ENCODE data around the gene MRPL4. TPM values are rescaled to one million over a fixed set of nuclear protein-coding genes. Genes with fewer than 3 reads are reported as not detected.

Gene MRPL4
- total and polyA plus RNA-seq, 2 experiments from 2014 or later: 92.0 to 171 TPM

DNA sequence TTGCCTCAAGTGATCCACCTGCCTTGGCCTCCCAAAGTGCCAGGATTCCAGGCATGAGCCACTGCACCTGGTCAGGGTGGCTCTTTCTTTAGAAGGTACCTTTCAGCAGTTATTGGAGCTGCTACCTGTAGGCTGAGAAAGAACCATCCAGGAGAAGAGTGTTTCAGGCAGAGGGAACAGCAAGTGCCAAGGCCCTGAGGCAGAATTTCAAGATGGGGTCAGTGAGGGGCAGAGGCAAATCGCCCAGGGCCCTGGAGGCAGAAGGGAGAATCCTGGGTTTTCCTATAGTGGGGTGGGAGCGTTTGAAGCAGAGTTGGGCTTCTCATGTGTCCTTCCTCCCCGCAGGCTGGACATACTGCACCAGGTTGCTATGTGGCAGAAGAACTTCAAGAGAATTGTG is 2.2 kb downstream of the MRPL4 start (continued):
- TF ChIP-seq ZNF331 (CRISPR knock-in tag; IDR thresholded peaks at IDR 0.05; ENCODE audit: low read depth) (no peak), POLR2AphosphoS5 (IDR thresholded peaks at IDR 0.05; ENCODE audit: low read depth) (no peak)
- TF ChIP-seq, protein P1, sequence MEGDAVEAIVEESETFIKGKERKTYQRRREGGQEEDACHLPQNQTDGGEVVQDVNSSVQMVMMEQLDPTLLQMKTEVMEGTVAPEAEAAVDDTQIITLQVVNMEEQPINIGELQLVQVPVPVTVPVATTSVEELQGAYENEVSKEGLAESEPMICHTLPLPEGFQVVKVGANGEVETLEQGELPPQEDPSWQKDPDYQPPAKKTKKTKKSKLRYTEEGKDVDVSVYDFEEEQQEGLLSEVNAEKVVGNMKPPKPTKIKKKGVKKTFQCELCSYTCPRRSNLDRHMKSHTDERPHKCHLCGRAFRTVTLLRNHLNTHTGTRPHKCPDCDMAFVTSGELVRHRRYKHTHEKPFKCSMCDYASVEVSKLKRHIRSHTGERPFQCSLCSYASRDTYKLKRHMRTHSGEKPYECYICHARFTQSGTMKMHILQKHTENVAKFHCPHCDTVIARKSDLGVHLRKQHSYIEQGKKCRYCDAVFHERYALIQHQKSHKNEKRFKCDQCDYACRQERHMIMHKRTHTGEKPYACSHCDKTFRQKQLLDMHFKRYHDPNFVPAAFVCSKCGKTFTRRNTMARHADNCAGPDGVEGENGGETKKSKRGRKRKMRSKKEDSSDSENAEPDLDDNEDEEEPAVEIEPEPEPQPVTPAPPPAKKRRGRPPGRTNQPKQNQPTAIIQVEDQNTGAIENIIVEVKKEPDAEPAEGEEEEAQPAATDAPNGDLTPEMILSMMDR (conservative IDR thresholded peaks at IDR 0.05; ENCODE audit: low read depth in 2 of 2): no peak
- TF ChIP-seq, protein P2, sequence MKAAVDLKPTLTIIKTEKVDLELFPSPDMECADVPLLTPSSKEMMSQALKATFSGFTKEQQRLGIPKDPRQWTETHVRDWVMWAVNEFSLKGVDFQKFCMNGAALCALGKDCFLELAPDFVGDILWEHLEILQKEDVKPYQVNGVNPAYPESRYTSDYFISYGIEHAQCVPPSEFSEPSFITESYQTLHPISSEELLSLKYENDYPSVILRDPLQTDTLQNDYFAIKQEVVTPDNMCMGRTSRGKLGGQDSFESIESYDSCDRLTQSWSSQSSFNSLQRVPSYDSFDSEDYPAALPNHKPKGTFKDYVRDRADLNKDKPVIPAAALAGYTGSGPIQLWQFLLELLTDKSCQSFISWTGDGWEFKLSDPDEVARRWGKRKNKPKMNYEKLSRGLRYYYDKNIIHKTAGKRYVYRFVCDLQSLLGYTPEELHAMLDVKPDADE (IDR thresholded peaks at IDR 0.05): no peak
- TF ChIP-seq, protein P3, sequence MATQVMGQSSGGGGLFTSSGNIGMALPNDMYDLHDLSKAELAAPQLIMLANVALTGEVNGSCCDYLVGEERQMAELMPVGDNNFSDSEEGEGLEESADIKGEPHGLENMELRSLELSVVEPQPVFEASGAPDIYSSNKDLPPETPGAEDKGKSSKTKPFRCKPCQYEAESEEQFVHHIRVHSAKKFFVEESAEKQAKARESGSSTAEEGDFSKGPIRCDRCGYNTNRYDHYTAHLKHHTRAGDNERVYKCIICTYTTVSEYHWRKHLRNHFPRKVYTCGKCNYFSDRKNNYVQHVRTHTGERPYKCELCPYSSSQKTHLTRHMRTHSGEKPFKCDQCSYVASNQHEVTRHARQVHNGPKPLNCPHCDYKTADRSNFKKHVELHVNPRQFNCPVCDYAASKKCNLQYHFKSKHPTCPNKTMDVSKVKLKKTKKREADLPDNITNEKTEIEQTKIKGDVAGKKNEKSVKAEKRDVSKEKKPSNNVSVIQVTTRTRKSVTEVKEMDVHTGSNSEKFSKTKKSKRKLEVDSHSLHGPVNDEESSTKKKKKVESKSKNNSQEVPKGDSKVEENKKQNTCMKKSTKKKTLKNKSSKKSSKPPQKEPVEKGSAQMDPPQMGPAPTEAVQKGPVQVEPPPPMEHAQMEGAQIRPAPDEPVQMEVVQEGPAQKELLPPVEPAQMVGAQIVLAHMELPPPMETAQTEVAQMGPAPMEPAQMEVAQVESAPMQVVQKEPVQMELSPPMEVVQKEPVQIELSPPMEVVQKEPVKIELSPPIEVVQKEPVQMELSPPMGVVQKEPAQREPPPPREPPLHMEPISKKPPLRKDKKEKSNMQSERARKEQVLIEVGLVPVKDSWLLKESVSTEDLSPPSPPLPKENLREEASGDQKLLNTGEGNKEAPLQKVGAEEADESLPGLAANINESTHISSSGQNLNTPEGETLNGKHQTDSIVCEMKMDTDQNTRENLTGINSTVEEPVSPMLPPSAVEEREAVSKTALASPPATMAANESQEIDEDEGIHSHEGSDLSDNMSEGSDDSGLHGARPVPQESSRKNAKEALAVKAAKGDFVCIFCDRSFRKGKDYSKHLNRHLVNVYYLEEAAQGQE (IDR thresholded peaks at IDR 0.05; ENCODE audit: unreplicated experiment): no peak

DNA sequence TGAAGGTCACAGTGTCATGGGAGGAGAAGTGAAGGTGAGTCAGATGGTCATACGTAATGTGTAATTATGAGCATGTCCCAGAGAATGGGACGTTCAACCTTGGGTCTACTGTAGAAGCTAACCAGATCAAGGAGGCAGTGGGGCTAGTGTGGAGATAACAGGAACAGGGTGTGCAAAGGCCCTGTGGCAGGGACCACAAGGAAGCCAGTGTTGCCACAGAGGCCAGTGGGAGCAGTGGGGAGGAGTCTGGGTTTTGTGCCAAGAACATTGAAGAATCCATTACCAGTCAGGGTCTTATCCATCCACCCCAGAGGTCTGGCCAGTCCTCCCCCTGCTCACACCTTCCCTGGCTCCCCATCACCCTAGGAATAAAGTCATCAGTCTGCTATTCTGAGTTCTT is 3.3 kb downstream of the MRPL4 start:
- H3K4me3 ChIP-seq: no peak overlapping the region
- peaks cover 4% of the 10 kb centered on the region for H3K4me1 Mint-ChIP-seq
- H3K4me3 Mint-ChIP-seq: no peak overlapping the region
- H3K9me2 ChIP-seq (ENCODE audit: insufficient read depth): no peaks in the 10 kb centered on the region
- H2AFZ ChIP-seq: no peak overlapping the region
- peaks cover 6% of the 10 kb centered on the region; the same call in 1 of the 2 replicates for H4K20me1 ChIP-seq (replicated peaks; ENCODE audit: insufficient read depth)
- no peaks in the 10 kb centered on the region for H3K4me1 ChIP-seq (ENCODE audit: insufficient read depth)
- H3K27ac ChIP-seq (ENCODE audit: low read depth): no peak overlapping the region
- DNase-seq (ENCODE audit: low spot score): no peak
- H3F3A ChIP-seq (replicated peaks; ENCODE audit: low read depth): peaks cover 9% of the 10 kb centered on the region
- H3K79me2 ChIP-seq (replicated peaks; ENCODE audit: insufficient read depth): peaks cover 11% of the 10 kb centered on the region
- peaks cover 51% of the 10 kb centered on the region for H3K36me3 Mint-ChIP-seq (ENCODE audit: low read depth)
- H3K27me3 Mint-ChIP-seq (ENCODE audit: insufficient read depth, low read depth, poor library complexity): peaks cover 12% of the 10 kb centered on the region
- H3K36me3 ChIP-seq (ENCODE audit: insufficient read depth): peaks cover 10% of the 10 kb centered on the region
- no peak overlapping the region for H3K27ac Mint-ChIP-seq
- H3K4me2 ChIP-seq: no peak overlapping the region
- no peaks in the 10 kb centered on the region for H3K27me3 ChIP-seq (ENCODE audit: insufficient read depth)
- ATAC-seq: no peak
- no peak for TF ChIP-seq STAT1 (IDR thresholded peaks at IDR 0.05; ENCODE audit: unreplicated experiment)
- no peak for TF ChIP-seq ZNF331 (CRISPR knock-in tag; IDR thresholded peaks at IDR 0.05; ENCODE audit: low read depth)
- no peak for TF ChIP-seq NANOG (IDR thresholded peaks at IDR 0.05; ENCODE audit: borderline replicate concordance)
- TF ChIP-seq, protein P1 (conservative IDR thresholded peaks at IDR 0.05; ENCODE audit: low read depth in 2 of 2): no peak
- TF ChIP-seq ZNF114 (CRISPR knock-in tag; IDR thresholded peaks at IDR 0.05): no peak
- no peak for TF ChIP-seq CREB1 (CRISPR knock-in tag; IDR thresholded peaks at IDR 0.05; ENCODE audit: low read depth)
- H3K9me3 Mint-ChIP-seq: peaks cover 2% of the 10 kb centered on the region; the same call in 2 of the 3 replicates
